GM18511 (cell line): ENCODE measurements around the gene FRMD4A.

Experiments used
- ATAC-seq: cut with Tn5 transposase; IDR thresholded peaks from one replicate; pipeline ENCODE4 v1.9.1; 2021; ENCODE audit warnings: mild to moderate bottlenecking, moderate library complexity; ENCODE audit not compliant: unreplicated experiment

Gene FRMD4A

GRCh38 chr10:14345262-14345661, 14.5 kb upstream of the FRMD4A start:
- no peak for ATAC-seq

GRCh38 chr10:14340051-14340744, 9.5 kb upstream of the FRMD4A start:
- no peak for ATAC-seq

GRCh38 chr10:14336736-14337135, 6.0 kb upstream of the FRMD4A start:
- no peak for ATAC-seq

DNA sequence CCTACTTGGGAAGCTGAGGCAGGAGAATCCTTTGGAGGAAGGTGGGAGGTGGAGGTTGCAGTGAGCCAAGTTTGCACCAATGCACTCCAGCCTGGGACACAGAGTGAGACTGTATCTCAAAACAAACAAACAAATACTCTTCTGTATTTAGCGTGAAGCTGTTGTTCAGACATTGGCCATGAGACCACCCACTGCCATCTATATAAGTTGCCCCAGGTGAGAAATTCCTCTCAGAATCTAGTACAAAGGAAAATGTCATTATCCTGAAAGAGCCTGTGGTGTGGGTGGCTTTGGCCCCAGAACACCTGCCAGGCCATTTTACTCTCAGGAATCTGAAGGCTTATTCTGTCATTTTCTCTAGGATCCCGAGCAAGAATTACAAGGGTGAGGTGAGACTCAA, 4.0 kb upstream of the FRMD4A start:
- no peak for ATAC-seq

DNA sequence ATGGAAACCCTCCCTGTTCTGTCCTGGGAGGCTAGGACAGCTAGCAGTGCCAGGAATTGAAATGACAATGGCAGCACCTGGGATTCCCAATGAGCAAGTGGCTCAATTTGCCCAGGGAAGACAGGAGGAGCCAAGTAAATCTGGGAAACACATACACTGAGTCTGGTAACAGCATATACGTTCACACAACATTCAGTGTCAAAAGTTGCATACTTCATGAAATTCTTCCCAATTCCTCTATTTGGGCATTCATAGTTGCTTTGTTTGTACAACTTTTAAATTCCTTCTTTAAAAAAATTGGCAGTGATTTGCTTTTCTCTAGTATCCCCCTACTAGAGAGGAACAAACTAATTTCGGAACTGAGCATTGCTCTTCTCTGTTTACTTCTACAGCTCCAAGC, 2.9 kb upstream of the FRMD4A start:
- ATAC-seq: no peak

DNA sequence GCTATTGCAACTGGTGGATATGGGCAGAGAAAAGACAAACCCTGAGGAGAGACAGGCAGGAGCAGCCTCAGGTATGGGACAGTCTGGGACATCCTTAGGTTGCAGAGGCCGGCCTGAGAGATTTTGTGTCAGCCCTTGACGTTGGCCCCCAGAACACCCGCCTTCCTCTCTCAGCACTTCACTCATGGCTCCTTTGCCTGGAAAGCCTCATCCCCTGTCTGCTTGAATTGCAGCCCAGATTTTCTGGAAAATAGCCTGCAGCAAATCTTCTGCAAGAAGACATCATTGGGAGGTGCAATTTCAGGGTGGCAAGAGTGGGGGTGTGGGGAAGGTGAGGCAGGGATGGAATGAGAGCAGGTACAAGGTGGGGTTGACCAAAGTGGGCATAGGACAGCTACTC, 2.2 kb upstream of the FRMD4A start:
- no peak for ATAC-seq

- no peak for ATAC-seq
Observed at GRCh38 chr10:14329746-14330173, 964 bp downstream of the FRMD4A start.

DNA sequence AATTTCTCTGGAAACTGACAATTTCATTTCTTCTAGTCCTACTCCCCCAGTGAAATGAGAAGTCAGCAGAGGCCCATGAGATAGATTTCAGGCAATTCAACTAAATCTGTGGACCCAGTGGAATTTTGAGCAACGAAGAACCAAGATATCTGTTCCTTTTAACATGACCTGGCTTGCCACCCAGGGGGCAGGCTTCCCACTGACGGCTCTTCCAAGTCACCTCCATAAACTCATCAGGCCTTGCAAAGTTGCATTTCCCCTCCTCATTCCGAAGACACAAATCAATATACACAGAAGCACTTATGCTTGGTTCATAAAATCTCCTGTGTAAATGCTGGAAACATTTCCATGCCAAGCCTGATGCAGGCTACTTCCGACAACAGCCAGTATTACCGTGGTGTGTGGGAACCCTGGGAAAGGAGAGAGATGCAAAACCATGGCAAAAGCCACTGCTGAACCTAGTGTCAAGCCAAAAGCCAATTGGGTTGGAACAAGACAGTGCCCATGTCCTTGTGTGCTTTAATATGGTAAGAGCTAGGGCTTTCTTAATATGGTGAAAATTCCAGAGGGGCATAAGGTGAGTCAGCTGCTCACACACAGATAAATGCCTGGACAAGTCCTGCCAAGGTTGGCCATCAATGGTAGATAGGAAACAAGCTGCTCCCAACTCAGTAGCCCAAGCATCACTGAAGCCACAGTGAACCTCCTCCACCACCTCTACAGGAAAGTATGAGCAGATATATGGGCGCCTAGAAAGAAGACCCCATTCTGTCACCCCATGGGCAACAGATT, 1.6 kb downstream of the FRMD4A start:
- no peak for ATAC-seq

- no peak for ATAC-seq
Observed at GRCh38 chr10:14327527-14327926, 3.2 kb downstream of the FRMD4A start.

DNA sequence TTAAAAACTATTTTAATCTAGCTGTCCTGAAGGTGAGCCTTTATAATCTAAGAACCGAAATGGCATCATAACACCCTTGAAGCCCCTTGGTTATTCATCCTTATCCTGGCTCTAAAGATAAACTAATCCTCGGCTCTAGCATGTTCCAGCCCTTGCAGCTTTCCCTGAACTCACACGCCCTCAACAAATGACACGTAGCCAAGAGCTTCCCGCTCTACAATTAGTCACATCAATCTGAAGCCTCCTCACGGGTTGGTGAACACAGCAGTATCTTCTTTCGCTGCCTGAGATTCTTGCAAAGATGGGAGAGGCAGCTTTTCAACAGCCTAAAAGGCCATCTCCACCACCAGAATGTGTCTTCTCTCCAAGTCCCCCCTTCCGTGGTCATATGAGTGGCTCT, 4.1 kb downstream of the FRMD4A start:
- no peak for ATAC-seq

DNA sequence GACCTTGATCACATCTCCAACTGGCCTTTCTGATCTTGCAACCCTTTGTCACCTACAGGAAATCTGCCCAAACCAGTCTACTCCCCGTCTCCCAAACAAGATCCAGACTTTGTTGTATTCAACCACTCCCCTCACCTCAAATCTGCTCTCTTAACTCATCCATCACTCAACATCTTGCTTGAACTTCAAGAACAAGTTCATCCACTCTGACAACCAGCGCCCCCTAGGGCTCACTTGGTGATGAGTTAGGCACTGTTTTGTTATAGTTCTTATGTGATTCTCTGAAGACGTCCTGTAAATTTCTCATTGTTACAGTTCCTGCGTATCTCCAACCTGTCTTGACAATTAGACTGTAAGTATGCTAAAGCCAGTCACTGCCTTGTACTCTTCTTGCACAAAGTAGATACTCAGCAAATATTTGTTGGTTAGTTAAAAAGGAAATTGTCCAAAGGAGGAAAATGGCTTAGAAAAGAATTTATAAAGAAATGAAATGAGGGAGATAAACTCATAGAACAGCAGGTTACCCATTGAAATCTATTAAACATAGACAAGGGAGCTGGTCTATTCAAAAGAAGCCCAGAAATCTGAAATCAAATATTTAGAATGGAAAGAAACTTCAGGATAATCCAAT, 5.3 kb downstream of the FRMD4A start:
- ATAC-seq: no peak

GRCh38 chr10:14322526-14323188, 8.1 kb downstream of the FRMD4A start:
- ATAC-seq: no peak

DNA sequence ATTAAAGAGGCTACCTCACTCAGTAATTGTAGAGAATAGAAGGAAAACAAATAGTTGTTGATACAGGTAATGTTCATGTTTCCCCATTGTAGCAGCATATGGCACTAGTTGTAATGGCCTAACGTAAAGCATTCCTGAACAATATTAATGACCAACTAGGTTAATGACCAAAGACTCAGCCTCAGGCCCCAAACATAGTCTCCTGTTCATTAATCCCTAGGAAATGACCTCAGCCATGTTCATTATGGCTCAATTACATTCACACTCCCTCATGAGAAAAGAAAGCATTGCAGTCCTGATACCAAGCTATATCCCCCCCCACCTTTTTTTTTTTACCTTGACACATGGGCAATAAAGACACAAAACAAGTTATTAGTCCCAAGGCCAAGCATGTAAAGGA, 12.7 kb downstream of the FRMD4A start:
- ATAC-seq: no peak

- ATAC-seq: no peak
Observed at GRCh38 chr10:14312014-14312413, 18.7 kb downstream of the FRMD4A start.

GRCh38 chr10:14311206-14311957, 19.3 kb downstream of the FRMD4A start:
- no peak for ATAC-seq

- ATAC-seq: no peak
Observed at GRCh38 chr10:14309593-14309992, 21.1 kb downstream of the FRMD4A start.

DNA sequence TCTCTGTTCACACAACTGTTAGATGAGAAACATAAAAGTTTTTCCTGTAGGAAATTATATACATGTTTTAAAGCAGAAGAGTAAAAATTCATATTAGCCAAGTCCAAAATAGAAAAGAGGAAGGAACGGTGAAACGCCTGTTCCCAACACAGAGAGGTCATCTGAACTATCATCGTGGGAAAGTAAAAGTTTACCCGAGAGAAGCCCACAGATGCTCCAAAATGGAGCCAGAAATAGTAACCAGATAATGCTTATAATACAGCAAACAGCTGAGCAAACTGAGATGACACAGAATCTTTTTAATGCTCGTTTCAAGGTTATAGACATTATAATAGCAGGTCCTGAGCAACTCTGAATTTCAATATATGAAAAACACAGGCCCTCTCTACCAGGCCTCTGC, 24.5 kb downstream of the FRMD4A start:
- no peak for ATAC-seq

GRCh38 chr10:14304046-14304445, 26.7 kb downstream of the FRMD4A start:
- no peak for ATAC-seq

- ATAC-seq: no peak
Observed at GRCh38 chr10:14302035-14302434, 28.7 kb downstream of the FRMD4A start.

DNA sequence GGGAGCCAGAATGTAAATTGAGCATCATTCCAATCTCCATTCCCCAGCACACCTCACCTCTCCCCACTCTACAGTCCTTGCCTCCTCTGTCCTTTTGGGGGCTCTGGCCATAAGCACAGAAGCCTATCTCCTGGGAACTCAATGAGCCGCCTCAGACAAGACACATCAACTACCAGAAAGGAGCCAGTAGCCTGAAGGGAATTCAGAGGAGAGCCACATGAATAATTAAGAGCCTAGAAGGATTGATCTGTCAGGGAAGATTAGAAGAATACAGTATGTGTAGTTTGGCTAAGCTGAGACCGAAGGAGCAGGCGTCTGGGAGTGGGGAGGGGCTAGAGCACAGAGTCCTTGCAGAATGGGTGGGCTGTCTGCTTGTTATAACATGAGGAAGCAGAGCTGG, 31.2 kb downstream of the FRMD4A start:
- no peak for ATAC-seq
